ENCODE results near the gene NPY2R. TPM values are rescaled to one million over a fixed set of nuclear protein-coding genes. Genes with fewer than 3 reads are reported as not detected.

NPY2R gene
- total RNA-seq, 1 experiment from 2014 or later = not detected

GRCh38 chr4:155228713-155229112, 20.3 kb downstream of the NPY2R start:
- no peak for DNase-seq
- H3K4me3 ChIP-seq (ENCODE audit: insufficient read depth, low read depth, low read length) = no peak overlapping the region
- H3K36me3 ChIP-seq (replicated peaks; ENCODE audit: control insufficient read depth, insufficient read depth, low read length) = no peaks in the 10 kb centered on the region
- H3K27me3 ChIP-seq (ENCODE audit: control insufficient read depth, insufficient read depth, low read length) = no peaks in the 10 kb centered on the region

GRCh38 chr4:155232432-155232831, 24.0 kb downstream of the NPY2R start:
- no peaks in the 10 kb centered on the region for H3K36me3 ChIP-seq (replicated peaks; ENCODE audit: control insufficient read depth, insufficient read depth, low read length)
- no peaks in the 10 kb centered on the region for H3K27me3 ChIP-seq (ENCODE audit: control insufficient read depth, insufficient read depth, low read length)
- H3K4me3 ChIP-seq (ENCODE audit: insufficient read depth, low read depth, low read length) = no peak overlapping the region
- no peak for DNase-seq

- Histone ChIP-seq H3K27me3 (ENCODE audit: control insufficient read depth, insufficient read depth, low read length) (no peaks in the 10 kb centered on the region), H3K4me3 (ENCODE audit: insufficient read depth, low read depth, low read length) (no peak overlapping the region), H3K36me3 (replicated peaks; ENCODE audit: control insufficient read depth, insufficient read depth, low read length) (no peaks in the 10 kb centered on the region)
- DNase-seq = no peak
Measured at GRCh38 chr4:155234206-155234605, 25.8 kb downstream of the NPY2R start.

DNA sequence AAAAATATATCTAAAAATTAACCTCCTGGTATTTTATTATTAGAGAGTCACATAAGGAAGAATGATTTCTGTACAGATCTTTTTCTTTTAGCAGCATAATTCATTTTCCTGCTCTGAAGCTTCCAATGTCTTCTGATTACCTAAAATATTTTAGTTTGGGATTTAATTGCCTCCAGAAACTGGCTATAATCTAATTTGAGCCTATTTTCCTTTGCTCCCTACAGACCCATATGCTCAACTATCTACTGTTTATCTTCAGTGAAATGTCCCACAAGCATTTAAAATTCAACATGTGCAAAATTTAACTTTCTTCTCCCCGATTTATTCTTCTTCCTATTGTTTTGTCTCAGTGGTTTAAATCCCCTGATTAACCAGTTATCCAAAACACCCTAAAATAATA, 29.1 kb downstream of the NPY2R start:
- H3K4me3 ChIP-seq (ENCODE audit: insufficient read depth, low read depth, low read length) = no peak overlapping the region
- no peaks in the 10 kb centered on the region for H3K27me3 ChIP-seq (ENCODE audit: control insufficient read depth, insufficient read depth, low read length)
- no peak for DNase-seq
- H3K36me3 ChIP-seq (replicated peaks; ENCODE audit: control insufficient read depth, insufficient read depth, low read length) = no peaks in the 10 kb centered on the region

GRCh38 chr4:155241225-155241624, 32.8 kb downstream of the NPY2R start:
- H3K27me3 ChIP-seq (ENCODE audit: control insufficient read depth, insufficient read depth, low read length) = no peaks in the 10 kb centered on the region
- H3K4me3 ChIP-seq (ENCODE audit: insufficient read depth, low read depth, low read length) = no peak overlapping the region
- no peaks in the 10 kb centered on the region for H3K36me3 ChIP-seq (replicated peaks; ENCODE audit: control insufficient read depth, insufficient read depth, low read length)
- DNase-seq = no peak

- H3K36me3 ChIP-seq (replicated peaks; ENCODE audit: control insufficient read depth, insufficient read depth, low read length) = no peaks in the 10 kb centered on the region
- no peak overlapping the region for H3K4me3 ChIP-seq (ENCODE audit: insufficient read depth, low read depth, low read length)
- H3K27me3 ChIP-seq (ENCODE audit: control insufficient read depth, insufficient read depth, low read length) = no peaks in the 10 kb centered on the region
- no peak for DNase-seq
Measured at GRCh38 chr4:155241664-155242063, 33.2 kb downstream of the NPY2R start.

GRCh38 chr4:155245105-155245504, 36.7 kb downstream of the NPY2R start:
- Histone ChIP-seq H3K27me3 (ENCODE audit: control insufficient read depth, insufficient read depth, low read length) (no peaks in the 10 kb centered on the region), H3K4me3 (ENCODE audit: insufficient read depth, low read depth, low read length) (no peak overlapping the region), H3K36me3 (replicated peaks; ENCODE audit: control insufficient read depth, insufficient read depth, low read length) (no peaks in the 10 kb centered on the region)
- no peak for DNase-seq

DNA sequence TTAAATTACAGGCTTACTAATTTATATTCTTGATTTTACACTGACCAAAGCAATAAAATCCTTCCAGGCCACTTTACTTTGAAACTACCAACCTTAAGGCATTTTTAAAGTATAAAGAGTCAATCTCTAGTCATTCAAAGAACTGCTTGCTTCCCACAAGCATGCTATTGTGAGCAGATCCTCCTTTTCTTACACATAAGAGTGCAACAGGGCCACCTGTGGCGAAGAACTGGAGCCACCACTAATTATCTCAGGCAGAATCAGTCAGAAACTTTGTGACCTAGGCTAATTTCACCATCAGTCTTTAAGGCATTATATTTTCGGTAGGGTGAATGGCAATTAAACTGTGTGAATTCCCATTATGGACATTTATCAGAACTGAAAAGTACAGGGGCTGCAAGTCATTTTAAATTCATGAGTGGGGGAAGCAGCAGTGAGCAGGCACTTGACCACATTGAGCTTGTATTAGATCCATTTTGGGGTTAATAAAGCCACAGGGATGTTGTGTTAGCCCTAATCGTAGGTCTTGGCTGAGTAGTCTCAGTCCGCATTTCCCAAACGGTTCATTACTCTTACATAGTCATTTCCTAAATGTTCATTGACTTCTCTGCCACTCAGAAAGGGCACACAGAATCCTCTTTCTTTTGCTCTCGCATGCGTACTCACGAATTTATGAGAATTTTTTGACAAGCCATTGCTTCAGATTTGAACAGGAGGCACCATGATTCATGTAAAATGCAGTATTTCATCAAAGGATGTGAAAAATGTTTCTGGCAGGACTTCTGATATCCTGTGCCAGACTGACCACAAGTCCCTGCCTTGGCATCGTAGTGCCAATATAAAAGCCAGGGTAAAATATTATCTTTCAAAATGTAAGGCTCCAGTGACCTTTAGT, 39.8 kb downstream of the NPY2R start:
- H3K36me3 ChIP-seq (replicated peaks; ENCODE audit: control insufficient read depth, insufficient read depth, low read length) = no peaks in the 10 kb centered on the region
- DNase-seq = peak; percentile 5
- H3K27me3 ChIP-seq (ENCODE audit: control insufficient read depth, insufficient read depth, low read length) = no peaks in the 10 kb centered on the region
- H3K4me3 ChIP-seq (ENCODE audit: insufficient read depth, low read depth, low read length) = no peak overlapping the region

DNA sequence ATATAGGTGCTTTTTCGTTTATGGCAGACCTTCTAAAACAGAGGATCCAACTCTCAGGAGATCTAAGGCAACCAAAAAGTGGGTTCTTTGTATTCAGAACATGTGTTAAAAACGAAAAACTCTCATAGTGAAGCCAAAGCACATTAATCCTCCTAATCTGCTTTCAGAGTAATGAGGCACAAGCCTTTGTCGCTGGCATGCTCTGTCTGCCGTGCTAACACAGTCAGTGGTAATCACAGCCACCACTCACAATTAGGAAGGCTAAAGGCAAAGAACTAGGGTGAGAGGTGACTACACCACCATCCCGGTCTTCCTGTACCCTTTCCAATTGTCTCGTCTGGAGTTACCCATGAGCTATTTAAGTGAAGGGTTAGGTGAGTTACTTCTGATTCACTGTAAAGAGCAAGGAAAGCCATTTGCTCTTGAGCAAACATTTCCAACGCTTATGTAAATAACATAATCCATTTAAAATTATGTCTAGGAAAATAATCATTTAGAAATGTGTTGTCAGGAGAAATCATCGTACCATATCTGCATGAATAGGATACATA, 40.7 kb downstream of the NPY2R start:
- peak; percentile 1 for DNase-seq

GRCh38 chr4:155252327-155252726, 43.9 kb downstream of the NPY2R start:
- no peaks in the 10 kb centered on the region for H3K36me3 ChIP-seq (replicated peaks; ENCODE audit: control insufficient read depth, insufficient read depth, low read length)
- no peak for DNase-seq
- H3K27me3 ChIP-seq (ENCODE audit: control insufficient read depth, insufficient read depth, low read length) = no peaks in the 10 kb centered on the region
- H3K4me3 ChIP-seq (ENCODE audit: insufficient read depth, low read depth, low read length) = no peak overlapping the region

More for the DNA sequence above, 40.7 kb downstream of the NPY2R start:
- Histone ChIP-seq H3K27me3 (ENCODE audit: control insufficient read depth, insufficient read depth, low read length) (no peaks in the 10 kb centered on the region), H3K4me3 (ENCODE audit: insufficient read depth, low read depth, low read length) (no peak overlapping the region), H3K36me3 (replicated peaks; ENCODE audit: control insufficient read depth, insufficient read depth, low read length) (no peaks in the 10 kb centered on the region)

GRCh38 chr4:155263480-155263879, 55.0 kb downstream of the NPY2R start:
- Histone ChIP-seq H3K4me3 (ENCODE audit: insufficient read depth, low read depth, low read length) (no peak overlapping the region), H3K27me3 (ENCODE audit: control insufficient read depth, insufficient read depth, low read length) (no peaks in the 10 kb centered on the region), H3K36me3 (replicated peaks; ENCODE audit: control insufficient read depth, insufficient read depth, low read length) (no peaks in the 10 kb centered on the region)
- DNase-seq = no peak

DNA sequence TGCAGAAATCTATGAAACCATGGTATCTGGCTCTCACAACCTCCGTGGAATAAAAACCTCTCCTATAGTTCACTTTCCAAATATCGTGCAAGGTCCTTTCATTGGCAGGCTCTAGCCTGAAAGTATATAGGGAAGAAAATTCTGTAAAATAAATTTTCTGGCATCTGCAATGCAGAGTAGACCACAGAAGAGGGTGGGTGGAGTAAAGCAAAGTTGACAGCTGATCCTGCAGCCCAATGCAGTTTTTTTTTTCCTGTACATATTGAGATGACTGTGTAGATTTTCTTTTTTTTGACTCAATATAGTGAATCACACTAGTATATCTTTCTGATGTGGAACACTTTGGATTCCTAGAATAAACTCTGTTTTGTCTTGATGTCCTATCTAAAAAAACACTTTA, 56.7 kb downstream of the NPY2R start:
- no peaks in the 10 kb centered on the region for H3K27me3 ChIP-seq (ENCODE audit: control insufficient read depth, insufficient read depth, low read length)
- DNase-seq = no peak
- no peak overlapping the region for H3K4me3 ChIP-seq (ENCODE audit: insufficient read depth, low read depth, low read length)
- H3K36me3 ChIP-seq (replicated peaks; ENCODE audit: control insufficient read depth, insufficient read depth, low read length) = no peaks in the 10 kb centered on the region

Other genes starting within 250 kb of the NPY2R start
- 2.6 and 2.7 TPM in 2 replicates for gene MAP9, start 168.3 kb downstream of the NPY2R start, total RNA-seq (2014; rRNA removed; shearing (Covaris generic))

Measured in H7 (cell line).